HG02981 (cell line): ENCODE data around the gene CRYBA2.

Source experiments
- ATAC-seq: cut with Tn5 transposase; IDR thresholded peaks from one replicate; pipeline ENCODE4 v1.9.1; 2021; ENCODE audit warnings: mild to moderate bottlenecking, moderate library complexity; ENCODE audit not compliant: unreplicated experiment

CRYBA2 gene

DNA sequence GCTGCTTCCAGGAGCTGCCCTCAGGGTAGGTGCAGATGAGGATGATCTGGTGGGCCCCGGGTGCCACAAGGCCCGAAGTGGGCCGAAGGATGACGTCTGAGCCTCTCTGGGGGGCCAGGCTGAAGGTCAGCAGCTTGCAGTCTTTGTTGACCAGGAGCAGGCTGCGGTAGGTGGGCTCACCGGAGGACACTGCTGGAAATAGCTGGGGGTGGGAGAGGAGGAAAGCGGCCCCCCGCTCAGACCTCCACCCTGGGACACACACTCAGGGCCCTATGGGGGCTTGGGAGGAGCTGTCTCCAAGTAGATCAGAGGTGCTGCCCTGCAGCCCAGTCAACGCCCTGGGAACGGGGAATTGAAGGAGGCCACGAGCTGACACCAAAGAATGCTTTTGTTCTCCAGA lies 30.8 kb upstream of the CRYBA2 start:
- no peak for ATAC-seq

DNA sequence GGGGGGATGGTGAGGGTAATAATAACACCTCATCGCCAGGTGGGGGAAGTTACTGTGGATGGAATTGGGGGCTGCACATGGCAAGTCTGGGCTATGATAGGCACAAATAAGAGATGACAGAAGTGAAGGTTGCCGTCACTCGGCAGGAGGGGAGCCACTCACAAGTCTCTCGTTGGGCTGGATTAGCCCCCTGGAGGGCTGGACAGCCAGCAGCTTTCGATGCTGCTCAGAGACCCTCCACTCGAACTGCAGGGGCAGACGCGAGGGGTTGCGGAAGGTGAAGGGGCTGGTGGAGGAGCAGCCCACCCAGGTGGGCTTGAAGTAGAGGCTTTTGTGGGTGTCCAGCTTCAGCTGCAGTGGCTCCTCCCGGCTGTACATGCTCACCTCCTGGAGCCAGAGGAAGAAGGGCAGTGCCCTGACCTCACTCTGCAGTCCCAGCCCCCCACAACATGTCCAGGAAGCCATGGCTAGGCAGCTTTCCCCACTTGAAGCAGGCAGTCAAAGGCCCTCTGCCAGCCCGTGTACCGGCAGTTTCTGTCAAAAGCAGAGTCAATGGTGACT lies 29.9 kb upstream of the CRYBA2 start:
- no peak for ATAC-seq

DNA sequence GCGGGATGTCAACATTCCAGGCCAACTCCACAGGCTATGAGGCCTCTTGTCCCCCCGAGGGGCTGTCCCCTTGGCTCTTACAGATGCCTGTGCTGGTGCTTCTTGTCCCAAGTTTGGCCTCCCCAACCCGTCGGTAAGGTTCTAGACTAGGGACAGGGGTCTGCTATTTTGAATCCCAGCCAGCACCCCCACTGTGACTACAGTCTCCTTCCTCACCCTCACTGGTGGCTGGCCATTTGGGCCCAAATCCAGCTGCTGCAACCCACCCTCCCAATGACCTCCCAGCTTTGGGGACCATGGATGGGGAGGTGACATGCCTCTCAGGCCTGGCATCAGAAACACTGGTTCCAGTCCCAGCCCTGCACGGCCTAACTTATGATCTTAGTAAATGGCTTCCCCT lies 29.4 kb upstream of the CRYBA2 start:
- no peak for ATAC-seq

DNA sequence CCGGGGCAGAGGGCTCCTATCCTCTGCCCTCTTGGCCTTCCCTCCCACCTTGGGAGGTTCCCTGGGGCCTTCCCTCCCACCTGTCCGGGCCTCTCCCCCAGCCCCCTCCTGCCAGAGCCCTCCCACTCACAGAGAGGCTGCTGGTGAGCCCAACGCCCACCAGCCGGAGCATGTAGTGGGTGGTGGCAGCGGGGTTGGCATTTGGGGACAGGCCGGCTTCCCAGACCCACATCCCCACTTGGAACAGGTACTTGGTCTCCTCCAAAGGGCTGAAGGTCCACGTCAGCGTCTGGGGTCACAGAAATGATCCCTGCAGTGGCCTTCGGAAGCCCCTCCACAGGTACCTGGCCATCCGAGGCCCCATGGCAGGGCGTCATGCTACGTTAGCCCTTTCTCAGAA lies 28.8 kb upstream of the CRYBA2 start:
- no peak for ATAC-seq

DNA sequence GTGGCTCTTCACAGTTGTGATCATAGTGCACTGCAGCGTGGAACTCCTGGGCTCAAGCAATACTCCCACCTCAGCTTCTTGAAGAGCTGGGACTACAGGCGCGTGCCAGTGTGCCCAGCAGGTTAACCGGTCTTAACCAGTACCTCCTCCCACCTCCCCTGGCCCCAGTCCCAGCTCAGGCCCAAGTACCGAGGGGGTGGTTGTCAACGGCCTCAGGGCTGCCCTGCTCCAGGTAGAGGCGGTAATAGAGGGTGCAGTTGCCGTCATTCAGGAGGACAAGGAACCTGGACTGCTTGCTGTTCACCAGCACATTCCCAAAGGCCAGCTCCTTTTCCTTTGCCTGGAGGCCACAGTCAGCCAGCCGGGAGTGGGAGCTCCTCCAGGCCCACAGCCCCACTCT lies 28.4 kb upstream of the CRYBA2 start:
- ATAC-seq = no peak

DNA sequence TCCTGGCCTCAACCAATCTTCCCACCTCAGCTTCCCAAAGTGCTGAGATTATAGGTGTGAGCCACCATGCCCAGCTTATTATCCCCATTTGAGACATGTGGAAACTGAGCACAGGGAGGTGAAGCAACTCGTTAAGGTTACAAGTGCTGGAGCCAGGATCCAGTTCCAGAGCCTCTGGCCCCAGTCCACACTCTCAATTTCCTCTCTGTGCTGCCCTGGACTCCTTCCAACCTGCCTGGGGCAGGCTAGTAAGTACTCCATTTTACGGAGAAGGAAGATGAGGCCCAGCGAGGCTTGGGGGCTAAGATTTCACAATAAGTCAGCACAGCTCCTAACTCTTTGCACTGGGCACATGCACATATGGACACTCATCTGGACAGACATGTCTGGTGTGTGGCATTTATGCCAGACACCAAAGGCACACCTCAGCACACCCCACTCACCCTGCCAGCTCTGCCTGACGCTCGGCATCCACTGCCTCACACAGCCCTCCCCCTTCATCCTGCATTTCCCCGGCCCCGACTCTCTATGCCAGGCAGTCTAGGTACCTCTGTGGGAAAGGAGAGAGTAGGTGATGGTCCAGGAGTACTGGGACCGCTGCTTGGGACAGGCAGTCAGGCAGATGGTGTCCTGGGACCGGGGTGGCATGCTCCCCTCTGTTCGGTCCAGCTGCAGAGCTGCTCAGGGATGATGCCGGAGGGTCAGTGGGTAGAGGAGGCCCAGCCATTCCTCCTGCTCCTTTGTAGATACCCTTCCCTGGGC lies 27.6 kb upstream of the CRYBA2 start:
- no peak for ATAC-seq

DNA sequence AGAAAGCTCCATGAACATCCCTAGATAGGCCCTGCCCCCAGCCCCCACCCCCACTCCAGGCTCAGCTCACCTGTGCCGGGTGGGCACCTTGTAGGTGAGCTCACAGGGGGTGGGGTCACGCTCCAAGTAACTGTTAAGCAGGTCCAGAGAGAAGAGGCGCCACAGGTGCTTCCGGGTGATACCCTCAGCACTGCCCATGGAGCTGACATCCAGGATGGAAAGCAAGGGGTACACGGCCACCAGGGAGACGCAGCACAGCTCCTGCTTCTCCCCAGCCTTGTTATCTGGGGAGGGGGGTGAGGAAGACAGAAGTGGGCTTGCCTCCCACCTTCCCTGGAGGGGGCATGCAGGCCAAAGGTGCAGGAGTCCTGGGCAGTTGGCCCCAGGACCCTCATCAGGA lies 26.2 kb upstream of the CRYBA2 start:
- ATAC-seq = no peak

DNA sequence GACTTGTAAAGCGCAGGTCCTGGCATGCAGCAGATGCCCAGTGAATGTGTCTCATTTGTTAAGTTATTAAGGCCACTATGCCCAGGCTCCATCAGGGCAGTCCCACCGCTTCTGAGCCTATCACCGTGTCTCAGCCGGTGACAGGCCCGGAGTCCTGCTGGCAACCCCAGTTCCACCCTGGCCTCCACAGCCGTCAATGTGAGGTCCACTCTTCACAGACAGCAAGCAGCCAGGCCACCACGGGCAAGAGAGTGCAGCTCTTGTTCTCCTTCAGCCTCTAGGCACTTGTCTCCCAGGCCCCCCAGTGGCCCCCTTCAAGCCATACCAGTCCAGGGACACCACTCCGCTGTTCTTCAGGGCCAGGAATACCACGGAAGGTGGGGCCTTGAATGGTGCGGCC lies 25.5 kb upstream of the CRYBA2 start:
- ATAC-seq = no peak

DNA sequence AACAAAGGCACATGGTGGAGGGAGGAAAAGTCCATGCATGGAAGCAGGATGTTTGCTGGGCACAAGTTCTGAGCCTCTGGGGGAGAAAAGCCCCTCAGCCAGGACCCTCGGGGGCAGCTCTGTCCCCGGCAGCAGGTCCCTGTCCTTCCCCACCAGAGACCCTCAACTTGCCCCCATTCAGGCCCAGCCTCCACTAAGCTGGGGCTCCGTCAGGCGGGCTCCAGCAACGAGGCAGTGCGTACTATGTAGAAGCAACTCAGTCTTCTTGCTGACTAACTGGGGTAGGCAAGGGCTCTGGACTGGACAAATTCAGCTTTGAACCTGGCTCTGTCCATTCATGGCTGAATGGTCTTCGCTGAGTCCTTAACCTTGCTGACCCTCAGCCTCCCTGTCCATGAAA lies 25.1 kb upstream of the CRYBA2 start:
- ATAC-seq = no peak

DNA sequence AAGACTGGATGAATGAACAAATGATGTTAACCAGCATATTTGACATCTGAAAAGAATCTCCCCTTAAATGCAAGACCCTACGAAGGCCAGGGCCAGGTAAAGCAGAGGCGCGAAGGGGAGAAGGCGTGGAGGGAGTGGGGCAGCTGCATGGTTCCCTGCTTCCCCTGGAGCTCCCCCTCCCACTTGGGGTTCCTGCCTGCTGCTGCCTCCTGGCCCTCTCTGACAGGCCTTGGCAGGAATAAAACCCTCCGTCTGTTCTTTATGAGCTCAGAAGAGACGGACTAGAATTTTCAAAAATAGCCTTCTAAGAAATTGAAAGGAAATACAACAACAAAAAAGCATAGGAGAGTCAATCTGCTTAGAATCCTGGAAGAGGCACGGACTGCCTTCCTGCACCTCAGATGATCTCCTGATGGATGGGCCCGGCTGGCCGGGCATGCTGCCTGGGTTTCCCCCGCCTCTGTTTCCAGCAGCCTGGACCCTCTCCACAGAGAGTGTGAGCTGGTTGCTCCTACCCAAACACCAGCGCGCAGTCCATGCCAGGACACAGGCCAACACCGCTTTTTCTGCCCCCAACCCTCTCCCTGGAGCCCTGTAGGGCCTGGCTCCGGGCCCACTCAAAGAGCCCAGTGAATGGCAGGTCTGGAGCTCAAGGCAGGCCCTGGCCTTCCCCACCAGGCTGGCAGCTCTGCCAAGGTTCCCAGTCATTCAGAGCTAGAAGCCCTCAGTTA lies 24.1 kb upstream of the CRYBA2 start:
- no peak for ATAC-seq

DNA sequence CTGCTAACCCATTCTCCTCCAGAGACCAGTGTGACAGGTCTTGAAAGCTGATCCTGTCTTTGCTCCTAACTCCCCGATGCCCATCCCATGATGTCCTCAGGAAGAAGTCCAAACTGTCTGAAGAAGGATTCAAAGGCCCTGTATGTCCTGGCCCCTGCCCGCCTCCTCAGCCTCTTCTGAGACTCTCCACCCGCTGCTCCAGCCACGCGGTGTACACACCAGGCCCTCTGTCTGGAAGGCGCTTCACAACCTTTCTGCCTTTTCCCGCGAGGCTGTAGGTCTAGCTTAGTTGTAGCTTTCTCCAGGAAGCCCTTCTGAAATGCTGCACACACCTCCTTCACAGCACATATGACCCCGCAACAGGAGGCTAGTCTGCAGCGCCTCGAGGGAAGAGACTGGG lies 23.5 kb upstream of the CRYBA2 start:
- no peak for ATAC-seq

DNA sequence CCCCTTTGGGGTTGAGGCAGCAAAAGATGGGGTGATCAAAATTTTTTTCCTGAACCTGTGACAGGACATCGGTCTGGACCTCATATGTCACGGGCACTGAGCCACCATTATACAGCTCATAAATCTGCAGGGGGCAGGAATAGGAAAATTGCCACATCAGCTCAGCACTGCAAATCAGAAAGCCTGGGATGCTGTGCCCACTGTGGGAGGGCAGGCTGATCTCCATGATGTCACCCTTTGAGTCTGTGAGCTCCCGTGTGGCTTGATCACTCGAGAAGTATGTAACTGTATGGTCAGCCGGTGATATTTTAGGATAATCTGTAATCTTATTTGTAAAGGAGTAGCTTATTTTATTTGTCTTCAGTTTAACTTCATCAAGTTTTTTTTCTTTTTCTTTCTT lies 17.7 kb upstream of the CRYBA2 start:
- no peak for ATAC-seq

DNA sequence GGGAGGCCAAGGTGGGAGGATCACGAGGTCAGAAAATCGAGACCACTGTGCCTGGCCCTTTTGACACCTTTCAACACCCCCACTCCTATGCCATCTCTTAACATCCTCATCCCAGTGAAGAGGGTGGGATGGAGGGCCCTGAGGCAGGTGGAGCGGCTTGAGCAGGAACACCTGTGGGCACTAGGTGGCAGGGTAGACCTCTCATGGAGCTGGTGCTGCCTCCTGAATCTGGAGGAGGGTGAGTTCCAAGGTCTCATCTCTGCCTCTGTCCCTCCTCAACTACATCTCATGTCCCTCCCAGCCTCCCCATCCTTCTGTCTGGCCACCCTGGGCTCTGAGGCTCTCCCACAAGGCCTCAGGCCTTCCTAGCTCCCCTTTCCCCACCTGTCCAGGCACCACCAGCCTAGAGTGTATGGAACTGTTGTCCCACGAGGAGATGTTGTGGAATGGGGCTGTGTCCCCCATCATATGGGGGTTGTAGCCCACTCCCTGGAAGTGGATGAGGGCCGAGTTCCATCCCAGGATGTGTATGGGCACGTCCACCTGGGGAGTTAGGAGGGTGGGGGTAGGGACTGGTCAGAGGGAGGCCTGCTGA lies 17.0 kb upstream of the CRYBA2 start:
- no peak for ATAC-seq

DNA sequence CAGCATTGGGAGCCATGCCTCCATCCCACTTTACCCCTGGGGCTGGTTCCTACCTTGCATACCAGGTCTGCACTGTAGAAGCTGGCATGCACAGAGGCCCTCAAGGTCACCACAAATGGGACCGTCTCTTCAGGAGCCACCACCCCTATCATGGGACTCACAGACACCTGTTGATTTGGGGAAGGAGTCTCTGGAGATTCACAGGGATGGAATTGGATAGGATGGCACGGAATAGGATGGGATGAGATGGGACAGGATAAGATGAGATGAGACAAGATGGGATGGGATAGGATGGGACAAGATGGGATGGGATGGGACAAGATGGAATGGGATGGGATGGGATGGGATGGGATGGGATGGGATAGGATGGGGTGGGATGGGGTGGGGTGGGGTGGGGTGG lies 16.1 kb upstream of the CRYBA2 start:
- ATAC-seq = no peak

DNA sequence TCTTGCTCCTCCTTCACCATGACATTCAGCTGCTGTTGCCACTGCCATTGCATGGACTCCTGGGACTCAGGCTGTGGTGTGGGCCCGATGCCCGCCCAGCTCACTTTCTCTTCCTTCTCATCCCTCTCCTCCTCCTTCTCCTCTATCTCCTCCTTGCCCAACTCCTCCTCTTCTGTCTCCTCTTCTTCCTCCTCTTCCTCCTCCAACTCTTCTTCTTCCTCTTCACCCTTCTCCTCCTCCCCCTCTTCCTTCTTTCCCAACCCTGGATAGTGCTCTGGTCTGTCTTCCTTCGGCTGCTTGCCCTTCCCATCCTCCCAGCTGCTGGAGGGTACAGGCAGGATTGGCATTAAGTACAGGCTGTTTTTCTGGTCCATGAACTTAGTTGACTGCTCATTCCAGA lies 10.8 kb upstream of the CRYBA2 start:
- no peak for ATAC-seq

DNA sequence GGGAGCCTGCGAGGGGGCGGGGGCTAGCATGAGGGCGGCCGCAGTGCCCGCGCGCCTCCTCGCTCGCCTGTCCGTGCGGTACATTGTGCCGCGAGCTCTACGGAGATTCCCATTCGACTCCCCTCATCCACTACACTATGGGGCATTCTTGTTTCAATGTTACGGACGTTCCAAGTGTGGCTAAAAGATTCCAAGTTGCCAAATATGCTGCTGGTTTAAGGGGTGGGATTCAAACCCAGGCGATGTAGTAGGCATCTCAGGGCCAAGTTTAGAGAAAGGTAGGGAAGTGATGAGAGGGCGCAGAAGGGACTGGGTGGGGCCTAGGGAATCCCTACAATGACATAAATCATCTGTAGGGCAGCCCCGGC lies 10.0 kb upstream of the CRYBA2 start:
- ATAC-seq = no peak

DNA sequence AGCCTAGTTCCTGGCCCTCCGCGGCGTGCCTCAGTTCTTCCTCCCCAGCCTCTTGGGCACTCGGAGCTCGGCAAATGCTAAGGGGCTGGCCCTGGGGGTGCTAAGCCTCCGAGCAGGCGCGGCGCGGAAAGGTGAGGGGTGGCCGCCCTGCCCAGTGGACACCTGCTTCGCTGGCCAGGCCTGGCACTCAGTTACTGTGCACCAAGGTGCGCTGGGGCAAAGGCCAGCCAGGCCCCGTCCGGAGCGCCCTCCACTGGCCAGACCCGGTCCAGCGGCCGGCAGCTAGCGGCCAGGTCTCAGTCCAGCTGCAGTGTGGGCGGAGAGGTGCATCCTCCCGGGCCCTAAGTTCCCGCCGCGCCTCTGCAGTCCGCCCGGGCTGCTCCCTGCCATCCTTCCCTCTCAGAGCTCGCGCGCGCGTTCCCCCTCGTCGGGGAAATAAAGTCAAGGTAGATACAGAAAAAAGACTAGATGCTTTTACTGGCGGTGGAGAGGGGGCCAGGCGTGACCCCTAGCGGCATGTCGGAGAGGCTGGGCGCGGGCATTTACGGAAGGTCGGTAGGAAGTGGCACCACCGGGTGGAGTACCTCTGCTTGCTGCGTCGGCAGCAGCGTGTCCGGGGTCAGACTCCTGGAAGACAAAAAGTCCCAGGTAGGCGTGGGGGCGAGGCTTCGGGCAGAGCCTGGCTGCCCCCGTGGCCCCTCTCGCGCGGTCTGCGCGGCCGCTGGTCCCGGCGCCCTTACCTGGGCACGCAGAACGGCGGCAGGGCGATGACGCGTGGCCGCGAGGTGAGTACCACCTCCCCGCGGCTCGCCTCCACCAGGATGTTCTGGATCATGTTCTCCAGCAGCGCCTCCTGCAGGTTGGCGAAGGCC lies 9.4 kb upstream of the CRYBA2 start:
- ATAC-seq = no peak

DNA sequence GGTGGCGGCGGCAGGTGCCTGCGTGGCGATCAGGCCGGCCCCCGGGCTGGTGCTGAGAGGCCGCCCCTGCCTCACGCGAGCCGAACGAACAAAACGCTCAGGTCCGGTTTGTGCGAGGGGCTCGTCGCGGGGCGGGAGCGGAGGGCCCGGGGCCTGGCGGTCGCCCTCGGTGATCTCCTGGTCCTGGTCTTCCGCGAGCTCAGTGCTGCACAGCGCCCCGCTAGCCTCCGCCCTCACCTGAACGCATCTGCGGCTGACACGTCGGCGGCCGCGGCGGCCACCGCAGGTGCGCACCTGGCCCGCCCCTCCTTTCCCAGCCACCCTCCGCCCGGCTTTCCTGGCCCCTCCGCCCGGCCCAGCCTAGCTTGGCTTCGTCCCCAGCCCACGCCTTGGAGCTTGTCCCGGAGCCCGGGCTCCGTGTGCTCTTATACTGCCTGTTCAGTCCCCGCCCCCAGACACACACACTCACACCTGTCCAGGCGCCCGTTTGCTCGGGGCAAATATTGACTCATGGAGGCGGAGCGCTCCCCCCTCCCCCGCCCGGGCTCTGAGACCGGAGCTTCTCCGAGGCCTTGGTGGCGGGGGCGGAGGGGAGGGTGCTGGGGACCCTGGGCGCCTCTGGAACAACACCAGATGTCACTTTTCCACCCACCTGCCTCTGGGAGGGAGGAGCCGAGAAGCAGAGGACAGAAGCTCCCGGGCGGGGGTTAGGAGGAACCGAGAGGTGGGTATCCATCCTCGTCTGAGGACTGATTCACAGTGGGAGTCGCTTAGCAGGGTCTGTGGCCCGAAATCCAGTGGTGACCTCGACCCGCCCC lies 8.6 kb upstream of the CRYBA2 start:
- ATAC-seq = no peak

DNA sequence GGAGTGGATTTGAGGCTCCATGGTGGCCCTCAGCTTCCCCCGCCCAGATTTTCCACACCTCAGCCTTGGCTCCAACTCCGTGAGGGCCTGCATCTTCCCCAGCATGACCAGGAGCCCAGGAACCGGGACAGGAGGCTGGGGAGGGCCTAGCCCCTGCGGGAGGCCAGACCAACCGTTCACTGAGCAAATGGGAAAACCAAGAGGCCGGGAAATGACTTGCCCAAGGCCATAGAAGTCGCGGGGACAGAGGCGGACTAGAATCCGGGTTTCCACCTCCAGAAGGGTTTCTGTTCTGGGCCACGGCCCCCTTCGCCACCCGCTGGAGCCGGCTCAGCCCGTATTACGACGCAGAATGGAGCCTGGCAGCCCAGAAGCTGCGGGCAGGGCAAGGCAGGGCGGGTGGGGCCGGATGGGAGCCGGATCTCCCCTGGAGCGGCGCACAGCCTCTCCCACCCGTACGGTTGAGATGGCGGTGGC lies 7.9 kb upstream of the CRYBA2 start:
- no peak for ATAC-seq

DNA sequence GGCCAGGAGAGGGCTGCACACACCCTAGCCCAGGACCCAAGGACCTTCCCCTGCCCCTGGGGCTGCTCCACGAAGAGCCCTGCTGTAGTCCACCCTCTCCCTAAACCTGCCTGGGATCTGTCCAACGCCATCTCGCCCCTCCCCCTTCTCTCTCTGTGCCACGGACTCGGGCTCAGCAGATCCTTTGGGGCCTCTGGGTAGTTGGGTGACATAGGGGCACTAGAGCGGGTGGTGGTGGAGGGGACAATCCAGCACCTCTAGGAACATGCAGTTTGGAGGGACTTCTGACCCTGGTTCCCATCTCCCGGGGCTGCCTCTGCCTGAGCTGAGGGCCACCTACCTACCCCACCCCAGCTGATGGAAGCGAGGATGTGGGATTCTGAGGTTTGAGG lies 7.3 kb upstream of the CRYBA2 start:
- ATAC-seq = no peak
